Uterus (tissue), 4 donors: ENCODE measurements around the gene TOMM22. TPM values are rescaled to one million over a fixed set of nuclear protein-coding genes. Genes with fewer than 3 reads are reported as not detected.
A peak's percentile ranks its signal among the peaks of the same experiment; 100 is the strongest.

Experiments
- DNase-seq, 2 donors: peaks; one replicate each; pipeline ENCODE4 v3.0.0-alpha.2; 2019 to 2020
- H3K27ac ChIP-seq, 2 donors: fragments of 200-600 bp; sonication (generic); 1 replicate in 1 of 2; 2 replicates in 1 of 2; pipeline ENCODE4 v1.5.1; 2016 to 2018
- H3K27me3 ChIP-seq, 2 donors: fragments of 200-600 bp; sonication (generic); one replicate each; pipeline ENCODE4 v1.5.1; 2018 to 2019; ENCODE audit warnings: control low read depth in 1 of 2
- H3K36me3 ChIP-seq, 2 donors: fragments of 200-600 bp; sonication (generic); one replicate each; pipeline ENCODE4 v1.5.1; 2019; ENCODE audit warnings: control low read depth in 1 of 2
- H3K4me1 ChIP-seq, 2 donors: fragments of 200-600 bp; sonication (generic); one replicate each; pipeline ENCODE4 v1.5.1; 2018 to 2019; ENCODE audit warnings: control low read depth in 1 of 2
- H3K4me3 ChIP-seq, 2 donors: fragments of 200-600 bp; sonication (generic); 1 replicate in 1 of 2; 2 replicates in 1 of 2; pipeline ENCODE4 v1.5.1; 2018 to 2019; ENCODE audit warnings: mild to moderate bottlenecking in 1 of 2
- H3K9me3 ChIP-seq, 2 donors: fragments of 200-600 bp; sonication (generic); one replicate each; pipeline ENCODE4 v1.5.1; 2019; ENCODE audit warnings: control low read depth in 1 of 2
- CTCF ChIP-seq, 4 experiments: fragments of 200-600 bp in 2 of 4; fragments of 450-650 bp in 2 of 4; sonication (generic) in 2 of 4; IDR thresholded peaks; one replicate each; pipeline ENCODE4 v1.5.1; 2016 to 2019; ENCODE audit warnings: antibody characterized with exemption in 4 of 4, mild to moderate bottlenecking in 2 of 4, moderate library complexity in 1 of 4
- POLR2A ChIP-seq, 2 donors: fragments of 450-650 bp; IDR thresholded peaks; one replicate each; pipeline ENCODE4 v1.6.1; 2016; ENCODE audit warnings: antibody characterized with exemption in 2 of 2, mild to moderate bottlenecking in 1 of 2, moderate library complexity in 1 of 2
- intact Hi-C: fragments of 100-400 bp; cut with DNase I; formaldehyde crosslinking; loops from one replicate; pipeline ENCODE4 v1.15.1; 2023; ENCODE audit warnings: low total_unique reads
- total RNA-seq, 4 donors: library from RNA; depleted of rRNA in 3 of 4; stranded (reverse); fragments of >200 nt in 3 of 4; gene quantifications; one replicate each; pipeline versions ENCODE4 v1.1.0 to v1.2.4, GENCODE V29; 2014 to 2023
- donor health status: DM: yes; HTN: yes; CAD: no.

Gene TOMM22
- total RNA-seq, 4 donors from 2014 or later: 17.6 to 62.5 (median 48.4) TPM

- TF ChIP-seq POLR2A (IDR thresholded peaks at IDR 0.05): no peak
- TF ChIP-seq CTCF (IDR thresholded peaks at IDR 0.05): no peak
- H3K27me3 ChIP-seq: no peaks in the 10 kb centered on the region
- intact Hi-C loops: no loop called here
- H3K9me3 ChIP-seq: no peaks in the 10 kb centered on the region
- H3K4me1 ChIP-seq: peaks cover 0 to 22% of the 10 kb centered on the region in 2 donors
- no peak for DNase-seq
- H3K36me3 ChIP-seq: no peaks in the 10 kb centered on the region
- H3K27ac ChIP-seq: peak overlapping the region; percentile 97 to 98
- H3K4me3 ChIP-seq: peak overlapping the region; percentile 60 to 82
Observed at GRCh38 chr22:38700270-38700788, 18.6 kb downstream of the TOMM22 start.

- H3K36me3 ChIP-seq: no peaks in the 10 kb centered on the region
- no peaks in the 10 kb centered on the region for H3K9me3 ChIP-seq
- intact Hi-C loops: no loop called here
- no peaks in the 10 kb centered on the region for H3K27me3 ChIP-seq
- peaks cover 0 to 22% of the 10 kb centered on the region in 2 donors for H3K4me1 ChIP-seq
- peak; percentile 94 to 95 for DNase-seq
- TF ChIP-seq CTCF (IDR thresholded peaks at IDR 0.05): peak in 2 of 4 experiments; percentile 26 to 42
- peak; percentile 99 to 100 for TF ChIP-seq POLR2A (IDR thresholded peaks at IDR 0.05)
- H3K27ac ChIP-seq: peak within 1 kb of the TSS; percentile 97 to 98
- peak within 1 kb of the TSS; percentile 60 to 82 for H3K4me3 ChIP-seq
Observed at GRCh38 chr22:38700789-38701628, 19.3 kb downstream of the TOMM22 start, which contains the start of gene JOSD1. Gene JOSD1 (minus strand): TSS chr22:38700943. CDS start chr22:38699987, 956 bp downstream.

- no peaks in the 10 kb centered on the region for H3K9me3 ChIP-seq
- no peak for DNase-seq
- H3K4me1 ChIP-seq: peaks cover 0 to 3% of the 10 kb centered on the region in 2 donors
- H3K27me3 ChIP-seq: no peaks in the 10 kb centered on the region
- peak overlapping the region; percentile 22 to 31 for H3K4me3 ChIP-seq
- no peaks in the 10 kb centered on the region for H3K36me3 ChIP-seq
- TF ChIP-seq CTCF (IDR thresholded peaks at IDR 0.05) (no peak), POLR2A (IDR thresholded peaks at IDR 0.05) (no peak)
- peak overlapping the region; percentile 79 to 87 for H3K27ac ChIP-seq
- intact Hi-C loops: no loop called here
Observed at GRCh38 chr22:38704654-38705234, 23.0 kb downstream of the TOMM22 start.

GRCh38 chr22:38705235-38706100, 23.7 kb downstream of the TOMM22 start, which contains the start of gene GTPBP1:
Gene GTPBP1 (plus strand): TSS chr22:38705944. CDS start chr22:38705956, 12 bp downstream.
- intact Hi-C loops: no loop called here
- TF ChIP-seq POLR2A (IDR thresholded peaks at IDR 0.05) (peak; percentile 92 to 100), CTCF (IDR thresholded peaks at IDR 0.05) (peak in 3 of 4 experiments; percentile 4 to 37 (median 12))
- peak; percentile 98 to 100 for DNase-seq
- Histone ChIP-seq H3K27ac (peak within 1 kb of the TSS; percentile 94 to 95), H3K4me3 (peak within 1 kb of the TSS; percentile 75 to 91), H3K36me3 (no peaks in the 10 kb centered on the region), H3K27me3 (no peaks in the 10 kb centered on the region), H3K9me3 (no peaks in the 10 kb centered on the region), H3K4me1 (peaks cover 0 to 3% of the 10 kb centered on the region in 2 donors)
